GM12891 (cell line): Measurements from ENCODE around the gene MINK1.

Experiments used
- POLR2A ChIP-seq: IDR thresholded peaks from 2 replicates; pipeline ENCODE4 v1.6.1; 2011; ENCODE audit warnings: low read depth, low read length, control low read depth
- POLR2AphosphoS5 ChIP-seq: IDR thresholded peaks from 2 replicates; pipeline ENCODE4 v1.6.1; 2011; ENCODE audit warnings: low read depth, low read length, control low read depth
- POU2F2 ChIP-seq: IDR thresholded peaks from 2 replicates; pipeline ENCODE4 v1.6.1; 2011; ENCODE audit warnings: low read depth, mild to moderate bottlenecking, control low read depth, low read length, moderate library complexity
- TAF1 ChIP-seq: IDR thresholded peaks from 2 replicates; pipeline ENCODE4 v1.6.1; 2011; ENCODE audit warnings: low read depth, low read length, control low read depth

- TF ChIP-seq TAF1 = no peak
- no peak for TF ChIP-seq POLR2AphosphoS5
- no peak for TF ChIP-seq POLR2A
- TF ChIP-seq POU2F2 = no peak
These were observed 88.2 kb downstream of the MINK1 start for GRCh38 chr17:4921320-4921719.
